Endodermal cell (in vitro differentiated cells): Measurements from ENCODE around the gene NR6A1. TPM values are rescaled to one million over a fixed set of nuclear protein-coding genes. Genes with fewer than 3 reads are reported as not detected.

Experiments
- DNase-seq: peaks from one replicate; pipeline ENCODE4 v3.0.0-alpha.2; 2017
- H3K27ac ChIP-seq: 2 replicates; pipeline ENCODE4 v1.5.1; 2013; ENCODE audit warnings: mild to moderate bottlenecking, low read depth, low read length, moderate library complexity
- H3K27me3 ChIP-seq: 2 replicates; pipeline ENCODE4 v1.6.1; 2013; ENCODE audit warnings: mild to moderate bottlenecking, low read length, moderate library complexity; ENCODE audit not compliant: insufficient read depth, control insufficient read depth, poor library complexity, severe bottlenecking
- H3K36me3 ChIP-seq: 2 replicates; pipeline ENCODE4 v1.7.0; 2013; ENCODE audit warnings: mild to moderate bottlenecking, low read length, moderate library complexity; ENCODE audit not compliant: control insufficient read depth, insufficient read depth
- H3K4me1 ChIP-seq: one replicate; pipeline ENCODE4 v1.7.0; 2013; ENCODE audit warnings: low read length; ENCODE audit not compliant: control insufficient read depth, insufficient read depth
- H3K4me3 ChIP-seq: 2 replicates; pipeline ENCODE4 v1.5.1; 2013; ENCODE audit warnings: mild to moderate bottlenecking, low read length, moderate library complexity
- H3K9ac ChIP-seq: 2 replicates; pipeline ENCODE4 v1.6.1; 2013; ENCODE audit warnings: mild to moderate bottlenecking, low read length, moderate library complexity; ENCODE audit not compliant: poor library complexity, severe bottlenecking; ENCODE audit errors: extremely low read depth
- H3K9me3 ChIP-seq: 2 replicates; pipeline ENCODE4 v1.6.1; 2013; ENCODE audit warnings: mild to moderate bottlenecking, low read length, moderate library complexity; ENCODE audit not compliant: control insufficient read depth
- H3K27ac Mint-ChIP-seq: 2 replicates; pipeline ENCODE4 v1.8.0; 2020; ENCODE audit warnings: mixed read lengths
- H3K27me3 Mint-ChIP-seq: 2 replicates; pipeline ENCODE4 v1.8.0; 2021; ENCODE audit warnings: mild to moderate bottlenecking, mixed read lengths; ENCODE audit not compliant: insufficient read depth
- H3K36me3 Mint-ChIP-seq: 2 replicates; pipeline ENCODE4 v1.8.0; 2020; ENCODE audit warnings: low read depth, mixed read lengths
- H3K4me1 Mint-ChIP-seq: 2 replicates; pipeline ENCODE4 v1.8.0; 2020; ENCODE audit warnings: mixed read lengths
- H3K4me3 Mint-ChIP-seq: 2 replicates; pipeline ENCODE4 v1.8.0; 2020; ENCODE audit warnings: mild to moderate bottlenecking, moderate library complexity, mixed read lengths
- H3K9me3 Mint-ChIP-seq: 2 replicates; pipeline ENCODE4 v1.8.0; 2020; ENCODE audit warnings: mild to moderate bottlenecking, mixed read lengths
- WGBS, 2 experiments: methylation state at CpG; one replicate each; pipeline versions ENCODE4 v1.1.5 to v1.1.7; 2013; ENCODE audit warnings: missing lambda C conversion rate in 2 of 2, mixed read lengths in 1 of 2; ENCODE audit not compliant: insufficient coverage in 1 of 2, insufficient read length in 1 of 2; 5-methylcytosine and 5-hydroxymethylcytosine counted together
- total RNA-seq, 2 donors: library from RNA; stranded (reverse); fragmentation: NEBNext Ultra II Directional in 1 of 2; extraction: Animal tissue kit (Norgen Biotek cat#: 25700) in 1 of 2; gene quantifications; 2 replicates in 1 of 2; 3 replicates in 1 of 2; pipeline ENCODE4 v1.2.1, GENCODE V29; 2021
- TF ChIP-seq, protein P1 (sequence below): fragments of 200-600 bp; sonication (generic); conservative IDR thresholded peaks from 2 replicates; pipeline ENCODE4 v1.5.0; 2021; ENCODE audit warnings: antibody characterized with exemption, mild to moderate bottlenecking

NR6A1 gene
- total RNA-seq, 2 donors from 2014 or later, result 168 to 206 TPM

DNA sequence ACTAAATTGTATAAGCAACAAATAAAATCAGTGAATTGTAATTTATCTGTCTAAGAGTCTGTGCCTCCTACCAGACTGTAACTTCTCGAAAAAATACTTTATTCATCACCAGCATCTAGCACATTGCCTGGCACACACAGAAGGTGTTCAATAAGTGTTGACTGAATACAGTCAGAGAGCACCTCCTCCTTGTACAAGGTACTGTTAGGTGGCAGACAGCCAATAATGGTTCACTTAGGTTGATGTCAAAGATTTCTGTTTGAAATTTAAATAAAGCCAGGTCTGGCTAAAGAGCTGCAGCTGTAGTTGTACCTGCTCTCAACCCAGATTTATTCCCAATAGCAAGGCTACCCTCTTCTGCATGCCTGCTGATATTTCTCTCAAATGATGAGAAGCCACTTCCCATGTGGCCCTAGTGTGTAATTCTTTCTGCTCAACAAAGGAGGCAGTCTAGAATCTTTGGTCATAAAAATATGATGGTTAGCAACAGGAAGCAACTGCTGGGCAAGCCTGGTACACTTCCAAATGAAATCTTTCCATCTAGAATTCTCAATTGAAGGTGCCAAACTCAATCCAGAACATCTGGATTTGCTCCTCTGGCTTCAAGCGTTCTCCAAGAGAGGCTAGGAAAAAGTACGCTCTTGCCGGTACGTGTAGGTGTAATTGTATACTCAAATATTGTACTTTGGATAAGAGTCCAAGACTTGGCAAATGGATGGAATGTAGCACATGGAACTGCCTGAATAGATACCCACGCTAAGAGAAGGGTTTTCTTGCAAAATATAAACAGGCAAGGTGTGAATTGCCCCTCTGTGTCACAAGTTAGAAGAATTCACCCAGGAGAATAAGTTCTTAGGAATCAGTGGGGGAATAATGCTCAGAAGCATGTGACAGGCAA lies 95.6 kb downstream of the NR6A1 start:
- WGBS, 2 experiments, result 80 to 83% methylated on average over 6 of the region's 6 CpGs
- no peaks in the 10 kb centered on the region for H3K4me1 ChIP-seq
- no peaks in the 10 kb centered on the region for H3K36me3 ChIP-seq
- peaks cover 13% of the 10 kb centered on the region for H3K4me1 Mint-ChIP-seq
- no peaks in the 10 kb centered on the region for H3K9me3 Mint-ChIP-seq
- DNase-seq, result no peak
- no peak overlapping the region for H3K4me3 ChIP-seq
- no peak overlapping the region for H3K9ac ChIP-seq
- no peak overlapping the region for H3K27ac ChIP-seq
- no peaks in the 10 kb centered on the region for H3K9me3 ChIP-seq
- no peaks in the 10 kb centered on the region for H3K27me3 ChIP-seq
- no peak overlapping the region for H3K27ac Mint-ChIP-seq
- H3K4me3 Mint-ChIP-seq, result no peak overlapping the region
- H3K27me3 Mint-ChIP-seq, result no peaks in the 10 kb centered on the region
- no peaks in the 10 kb centered on the region for H3K36me3 Mint-ChIP-seq
- TF ChIP-seq, protein P1, sequence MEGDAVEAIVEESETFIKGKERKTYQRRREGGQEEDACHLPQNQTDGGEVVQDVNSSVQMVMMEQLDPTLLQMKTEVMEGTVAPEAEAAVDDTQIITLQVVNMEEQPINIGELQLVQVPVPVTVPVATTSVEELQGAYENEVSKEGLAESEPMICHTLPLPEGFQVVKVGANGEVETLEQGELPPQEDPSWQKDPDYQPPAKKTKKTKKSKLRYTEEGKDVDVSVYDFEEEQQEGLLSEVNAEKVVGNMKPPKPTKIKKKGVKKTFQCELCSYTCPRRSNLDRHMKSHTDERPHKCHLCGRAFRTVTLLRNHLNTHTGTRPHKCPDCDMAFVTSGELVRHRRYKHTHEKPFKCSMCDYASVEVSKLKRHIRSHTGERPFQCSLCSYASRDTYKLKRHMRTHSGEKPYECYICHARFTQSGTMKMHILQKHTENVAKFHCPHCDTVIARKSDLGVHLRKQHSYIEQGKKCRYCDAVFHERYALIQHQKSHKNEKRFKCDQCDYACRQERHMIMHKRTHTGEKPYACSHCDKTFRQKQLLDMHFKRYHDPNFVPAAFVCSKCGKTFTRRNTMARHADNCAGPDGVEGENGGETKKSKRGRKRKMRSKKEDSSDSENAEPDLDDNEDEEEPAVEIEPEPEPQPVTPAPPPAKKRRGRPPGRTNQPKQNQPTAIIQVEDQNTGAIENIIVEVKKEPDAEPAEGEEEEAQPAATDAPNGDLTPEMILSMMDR, result peak; percentile 12

GRCh38 chr9:124674651-124675050 lies 96.5 kb downstream of the NR6A1 start:
- no peaks in the 10 kb centered on the region for H3K36me3 ChIP-seq
- H3K27ac ChIP-seq, result no peak overlapping the region
- DNase-seq, result no peak
- Mint-ChIP-seq H3K9me3 (no peaks in the 10 kb centered on the region), H3K27me3 (no peaks in the 10 kb centered on the region), H3K27ac (no peak overlapping the region), H3K36me3 (no peaks in the 10 kb centered on the region), H3K4me3 (no peak overlapping the region), H3K4me1 (peaks cover 13% of the 10 kb centered on the region)
- H3K9me3 ChIP-seq, result no peaks in the 10 kb centered on the region
- TF ChIP-seq, protein P1, result no peak
- H3K27me3 ChIP-seq, result no peaks in the 10 kb centered on the region
- H3K9ac ChIP-seq, result no peak overlapping the region
- no peak overlapping the region for H3K4me3 ChIP-seq
- H3K4me1 ChIP-seq, result no peaks in the 10 kb centered on the region
- WGBS, 2 experiments, result 92 to 100% methylated on average over 1 to 2 of the region's 2 CpGs

GRCh38 chr9:124673063-124673462 lies 98.0 kb downstream of the NR6A1 start:
- peaks cover 2% of the 10 kb centered on the region for H3K36me3 Mint-ChIP-seq
- H3K4me1 ChIP-seq, result no peaks in the 10 kb centered on the region
- no peak overlapping the region for H3K27ac Mint-ChIP-seq
- no peaks in the 10 kb centered on the region for H3K9me3 ChIP-seq
- H3K36me3 ChIP-seq, result no peaks in the 10 kb centered on the region
- no peak overlapping the region for H3K4me3 ChIP-seq
- WGBS, 2 experiments, result 100% methylated on average over 2 to 3 of the region's 3 CpGs
- TF ChIP-seq, protein P1, result no peak
- DNase-seq, result no peak
- no peaks in the 10 kb centered on the region for H3K27me3 Mint-ChIP-seq
- H3K9me3 Mint-ChIP-seq, result no peaks in the 10 kb centered on the region
- no peak overlapping the region for H3K4me3 Mint-ChIP-seq
- no peak overlapping the region for H3K27ac ChIP-seq
- no peaks in the 10 kb centered on the region for H3K27me3 ChIP-seq
- H3K4me1 Mint-ChIP-seq, result peaks cover 7% of the 10 kb centered on the region
- H3K9ac ChIP-seq, result no peak overlapping the region
